PFSK-1 (cell line): ENCODE measurements around the gene CD48.

Source experiments
- FOXP2 ChIP-seq: optimal IDR thresholded peaks from 2 replicates; pipeline ENCODE3; 2011; ENCODE audit warnings: borderline replicate concordance, control low read depth, inconsistent platforms; ENCODE audit not compliant: insufficient read depth; ENCODE audit errors: extremely low read length, extremely low read depth
- POLR2AphosphoS5 ChIP-seq: IDR thresholded peaks from 2 replicates; pipeline ENCODE4 v1.6.1; 2012; ENCODE audit warnings: low read depth, mild to moderate bottlenecking, control low read depth, low read length, moderate library complexity
- REST ChIP-seq, 2 experiments: IDR thresholded peaks; 2 replicates each; pipeline versions ENCODE4 v1.6.1 to v1.8.0; 2011 to 2012; ENCODE audit warnings: low read depth in 2 of 2, low read length in 2 of 2, control low read depth in 1 of 2, inconsistent platforms in 1 of 2, mild to moderate bottlenecking in 1 of 2, moderate library complexity in 1 of 2; ENCODE audit not compliant: insufficient read depth in 1 of 2
- SIN3A ChIP-seq: IDR thresholded peaks from 2 replicates; pipeline ENCODE4 v1.6.1; 2012; ENCODE audit warnings: mild to moderate bottlenecking, low read length, moderate library complexity, borderline replicate concordance; ENCODE audit not compliant: insufficient read depth
- TAF1 ChIP-seq: IDR thresholded peaks from 2 replicates; pipeline ENCODE4 v1.6.1; 2012; ENCODE audit warnings: low read length, control low read depth, borderline replicate concordance; ENCODE audit not compliant: insufficient read depth

The CD48 gene

GRCh38 chr1:160669276-160669675 lies 42.3 kb downstream of the CD48 start:
- TF ChIP-seq REST (IDR thresholded peaks at IDR 0.05; ENCODE audit: insufficient read depth in 1 of 2, low read depth in 2 of 2, low read length in 2 of 2) (no peak), TAF1 (no peak), POLR2AphosphoS5 (no peak), SIN3A (no peak), FOXP2 (no peak)

- TF ChIP-seq REST (IDR thresholded peaks at IDR 0.05; ENCODE audit: insufficient read depth in 1 of 2, low read depth in 2 of 2, low read length in 2 of 2) (no peak), TAF1 (no peak), SIN3A (no peak), POLR2AphosphoS5 (no peak), FOXP2 (no peak)
These were observed 43.7 kb downstream of the CD48 start for GRCh38 chr1:160667896-160668295.

GRCh38 chr1:160666079-160666442 lies 45.6 kb downstream of the CD48 start:
- TF ChIP-seq POLR2AphosphoS5: no peak
- no peak for TF ChIP-seq FOXP2
- TF ChIP-seq REST (IDR thresholded peaks at IDR 0.05; ENCODE audit: insufficient read depth in 1 of 2, low read depth in 2 of 2, low read length in 2 of 2): no peak
- no peak for TF ChIP-seq TAF1
- no peak for TF ChIP-seq SIN3A

GRCh38 chr1:160665330-160666078 lies 46.1 kb downstream of the CD48 start:
- TF ChIP-seq SIN3A (no peak), FOXP2 (no peak), POLR2AphosphoS5 (no peak), REST (IDR thresholded peaks at IDR 0.05; ENCODE audit: insufficient read depth in 1 of 2, low read depth in 2 of 2, low read length in 2 of 2) (no peak), TAF1 (no peak)
